H1 (cell line): ENCODE measurements around the gene EFR3B. TPM values are rescaled to one million over a fixed set of nuclear protein-coding genes. Genes with fewer than 3 reads are reported as not detected.

ENCODE experiments used
- CBX8 ChIP-seq: fragments of 300-800, 300-1000 bp; sonication (generic); IDR thresholded peaks from 2 replicates; pipeline ENCODE4 v1.7.1; 2016; ENCODE audit warnings: low read depth, low read length, borderline replicate concordance
- EGR1 ChIP-seq: IDR thresholded peaks from 2 replicates; pipeline ENCODE4 v1.6.1; 2011; ENCODE audit warnings: low read depth, low read length, borderline replicate concordance
- PHF8 ChIP-seq: fragments of 200-600 bp; sonication (generic); conservative IDR thresholded peaks from 2 replicates; pipeline ENCODE4 v1.7.1; 2012; ENCODE audit warnings: low read depth, mild to moderate bottlenecking, inconsistent platforms, low read length, moderate library complexity
- SP2 ChIP-seq: IDR thresholded peaks from 2 replicates; pipeline ENCODE4 v1.6.1; 2012; ENCODE audit warnings: mild to moderate bottlenecking, low read length, inconsistent platforms
- TAF7 ChIP-seq: optimal IDR thresholded peaks from 2 replicates; pipeline ENCODE3; 2011; ENCODE audit warnings: low read depth, mild to moderate bottlenecking, inconsistent platforms, low read length, moderate library complexity, borderline replicate concordance
- TCF12 ChIP-seq: IDR thresholded peaks from 2 replicates; pipeline ENCODE4 v1.6.1; 2011; ENCODE audit warnings: low read depth, mild to moderate bottlenecking, low read length
- YY1 ChIP-seq: IDR thresholded peaks from 2 replicates; pipeline ENCODE4 v1.6.1; 2011; ENCODE audit warnings: low read depth, mild to moderate bottlenecking, low read length
- polyA plus RNA-seq, 7 experiments: library from polyadenylated mRNA; depleted of rRNA in 3 of 7; stranded (reverse) in 5 of 7; unstranded in 2 of 7; fragments of >200 nt in 5 of 7; fragments of 200-250 nt in 2 of 7; gene quantifications; 1 replicate in 5 of 7; 2 replicates in 1 of 7; 4 replicates in 1 of 7; pipeline versions ENCODE4 v1.2.1 to v1.2.3, GENCODE V29; 2011 to 2013; ENCODE audit warnings: missing spikeins in 2 of 7, mixed read lengths in 2 of 7
- total RNA-seq: library from RNA; stranded (reverse); fragmentation: NEBNext Ultra II Directional; extraction: Animal tissue kit (Norgen Biotek cat#: 25700); gene quantifications from 2 replicates; pipeline ENCODE4 v1.2.1, GENCODE V29; 2021

The EFR3B gene
- total and polyA plus RNA-seq, 2 of the 8 experiments (the other 6 are each of a cell fraction or from before 2014, with no cell fraction given): 3.4 to 9.6 TPM

DNA sequence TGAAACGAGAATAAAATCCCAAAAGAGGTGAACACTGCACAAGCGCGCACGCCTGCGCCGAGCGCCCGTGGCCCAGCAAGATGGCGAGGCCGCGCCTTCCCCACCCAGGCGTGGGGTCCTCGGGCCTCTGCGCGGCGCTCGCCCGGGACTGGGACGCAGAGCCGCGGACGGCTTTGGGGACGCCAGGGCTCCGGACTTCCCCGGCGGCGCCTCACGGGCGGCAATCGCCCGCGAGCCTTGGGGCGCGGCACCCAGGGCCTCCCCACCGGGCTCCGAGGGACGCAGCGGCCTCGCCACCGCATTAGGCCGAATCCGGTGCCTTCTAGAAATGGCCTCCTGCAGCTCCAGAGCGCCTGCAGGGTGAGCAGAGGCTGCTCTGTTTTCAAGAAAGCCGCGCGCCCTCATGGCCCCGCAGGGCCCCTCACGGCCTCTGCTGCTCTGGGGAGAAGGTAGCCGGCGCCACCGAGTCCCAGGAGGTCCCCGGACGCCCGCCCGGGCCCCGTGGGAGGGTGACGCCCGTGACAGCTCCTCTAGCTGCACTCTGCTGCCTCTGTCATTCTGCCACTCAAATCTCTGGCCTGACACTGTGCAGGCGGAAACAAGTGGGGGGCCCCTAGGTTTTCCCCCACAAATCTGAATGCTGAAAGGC, 162.4 kb downstream of the EFR3B start (continued):
- TF ChIP-seq TCF12 (no peak), EGR1 (no peak), CBX8 (no peak), PHF8 (0 out of 2 replicates have a peak, but pooled peaks have one; percentile 48), TAF7 (no peak), YY1 (peak; percentile 56; the same call in 1 of the 2 replicates), SP2 (no peak)
- TF ChIP-seq, all 59 proteins: peak for 6
